HCT116 (cell line): Measurements from ENCODE around the gene VTI1A.

Experiments used
- CBX3 ChIP-seq: IDR thresholded peaks from 2 replicates; pipeline ENCODE4 v1.6.1; 2012; ENCODE audit warnings: low read depth
- EZH2 ChIP-seq: fragments of 200-600 bp; sonication (generic); IDR thresholded peaks from 2 replicates; pipeline ENCODE4 v1.6.1; 2017; ENCODE audit warnings: antibody characterized with exemption, mixed run types
- JUND ChIP-seq: IDR thresholded peaks from 2 replicates; pipeline ENCODE4 v1.6.1; 2012
- POLR2AphosphoS5 ChIP-seq: IDR thresholded peaks from 2 replicates; pipeline ENCODE4 v1.6.1; 2011; ENCODE audit warnings: mild to moderate bottlenecking, low read depth, low read length, moderate library complexity
- RAD21 ChIP-seq: IDR thresholded peaks from 2 replicates; pipeline ENCODE4 v1.6.1; 2012; ENCODE audit warnings: low read depth, mild to moderate bottlenecking
- SIN3A ChIP-seq: IDR thresholded peaks from 2 replicates; pipeline ENCODE4 v1.6.1; 2012; ENCODE audit warnings: low read depth
- SP1 ChIP-seq: IDR thresholded peaks from 2 replicates; pipeline ENCODE4 v1.6.1; 2012; ENCODE audit warnings: low read depth
- TCF7L2 ChIP-seq: IDR thresholded peaks from 2 replicates; pipeline ENCODE4 v1.7.0; 2011; ENCODE audit warnings: borderline replicate concordance, inconsistent platforms; ENCODE audit not compliant: insufficient read depth, insufficient read length; ENCODE audit errors: extremely low read depth
- ZFX ChIP-seq: fragments of 450-650 bp; IDR thresholded peaks from 2 replicates; pipeline ENCODE4 v1.6.1; 2017
- TF ChIP-seq, protein P1 (sequence below), 3 experiments: fragments of 200-600 bp in 1 of 3; sonication (generic) in 1 of 3; IDR thresholded peaks in 2 of 3; conservative IDR thresholded peaks in 1 of 3; 2 replicates each; pipeline ENCODE4 v1.5.1; 2012 to 2017; ENCODE audit warnings: low read depth in 2 of 3, low read length in 2 of 3, antibody characterized with exemption in 1 of 3, borderline replicate concordance in 1 of 3, control low read depth in 1 of 3, mild to moderate bottlenecking in 1 of 3, mixed read lengths in 1 of 3, mixed run types in 1 of 3, moderate library complexity in 1 of 3; ENCODE audit not compliant: insufficient read depth in 1 of 3
- TF ChIP-seq, protein P2 (sequence below): IDR thresholded peaks from 2 replicates; pipeline ENCODE4 v1.6.1; 2012
- TF ChIP-seq, protein P3 (sequence below): IDR thresholded peaks from 2 replicates; pipeline ENCODE4 v1.6.1; 2012; ENCODE audit warnings: low read depth

DNA sequence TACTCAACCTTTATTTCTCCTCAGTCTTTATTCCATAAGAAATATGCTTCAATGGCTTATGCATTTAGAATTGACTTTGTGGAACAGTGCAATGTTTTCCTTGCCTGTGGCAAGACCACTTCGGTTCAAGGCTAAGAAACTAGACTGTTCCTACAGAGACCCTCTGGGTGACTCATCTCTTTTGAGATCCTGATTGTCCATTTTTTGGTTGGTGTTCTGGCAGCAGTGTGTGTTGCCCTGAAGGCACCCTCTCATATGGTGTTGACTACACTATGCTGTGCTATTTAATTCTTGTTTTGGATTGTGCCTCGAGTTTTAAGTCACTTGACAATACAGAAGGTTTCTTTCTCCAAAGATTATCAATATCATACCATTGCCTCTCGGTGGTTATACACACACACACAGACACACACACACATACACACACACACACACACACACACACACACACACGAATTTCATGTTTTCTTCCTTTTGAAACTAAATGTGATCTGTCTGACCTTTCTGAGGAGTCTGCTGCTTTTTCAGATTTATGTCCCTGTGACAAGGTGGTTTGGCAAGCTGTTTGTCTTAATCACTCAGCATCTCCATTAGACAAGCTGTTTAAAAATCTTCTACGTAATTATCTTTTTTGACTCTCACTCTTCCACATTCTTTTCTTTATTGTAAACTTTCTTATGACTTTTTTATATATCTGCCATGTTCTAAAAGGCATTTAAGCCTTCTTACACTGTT lies 187.2 kb downstream of the VTI1A start:
- TF ChIP-seq TCF7L2 (no peak), POLR2AphosphoS5 (no peak), ZFX (no peak), EZH2 (no peak), SP1 (no peak), CBX3 (no peak), SIN3A (no peak), RAD21 (no peak), JUND (no peak)
- TF ChIP-seq, protein P1, sequence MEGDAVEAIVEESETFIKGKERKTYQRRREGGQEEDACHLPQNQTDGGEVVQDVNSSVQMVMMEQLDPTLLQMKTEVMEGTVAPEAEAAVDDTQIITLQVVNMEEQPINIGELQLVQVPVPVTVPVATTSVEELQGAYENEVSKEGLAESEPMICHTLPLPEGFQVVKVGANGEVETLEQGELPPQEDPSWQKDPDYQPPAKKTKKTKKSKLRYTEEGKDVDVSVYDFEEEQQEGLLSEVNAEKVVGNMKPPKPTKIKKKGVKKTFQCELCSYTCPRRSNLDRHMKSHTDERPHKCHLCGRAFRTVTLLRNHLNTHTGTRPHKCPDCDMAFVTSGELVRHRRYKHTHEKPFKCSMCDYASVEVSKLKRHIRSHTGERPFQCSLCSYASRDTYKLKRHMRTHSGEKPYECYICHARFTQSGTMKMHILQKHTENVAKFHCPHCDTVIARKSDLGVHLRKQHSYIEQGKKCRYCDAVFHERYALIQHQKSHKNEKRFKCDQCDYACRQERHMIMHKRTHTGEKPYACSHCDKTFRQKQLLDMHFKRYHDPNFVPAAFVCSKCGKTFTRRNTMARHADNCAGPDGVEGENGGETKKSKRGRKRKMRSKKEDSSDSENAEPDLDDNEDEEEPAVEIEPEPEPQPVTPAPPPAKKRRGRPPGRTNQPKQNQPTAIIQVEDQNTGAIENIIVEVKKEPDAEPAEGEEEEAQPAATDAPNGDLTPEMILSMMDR (IDR thresholded peaks at IDR 0.05 in 2 of 3, conservative IDR thresholded peaks at IDR 0.05 in 1 of 3; ENCODE audit: borderline replicate concordance in 1 of 3, insufficient read depth in 1 of 3, low read depth in 2 of 3, low read length in 2 of 3) = no peak
- TF ChIP-seq, protein P2, sequence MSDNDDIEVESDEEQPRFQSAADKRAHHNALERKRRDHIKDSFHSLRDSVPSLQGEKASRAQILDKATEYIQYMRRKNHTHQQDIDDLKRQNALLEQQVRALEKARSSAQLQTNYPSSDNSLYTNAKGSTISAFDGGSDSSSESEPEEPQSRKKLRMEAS = no peak
- TF ChIP-seq, protein P3, sequence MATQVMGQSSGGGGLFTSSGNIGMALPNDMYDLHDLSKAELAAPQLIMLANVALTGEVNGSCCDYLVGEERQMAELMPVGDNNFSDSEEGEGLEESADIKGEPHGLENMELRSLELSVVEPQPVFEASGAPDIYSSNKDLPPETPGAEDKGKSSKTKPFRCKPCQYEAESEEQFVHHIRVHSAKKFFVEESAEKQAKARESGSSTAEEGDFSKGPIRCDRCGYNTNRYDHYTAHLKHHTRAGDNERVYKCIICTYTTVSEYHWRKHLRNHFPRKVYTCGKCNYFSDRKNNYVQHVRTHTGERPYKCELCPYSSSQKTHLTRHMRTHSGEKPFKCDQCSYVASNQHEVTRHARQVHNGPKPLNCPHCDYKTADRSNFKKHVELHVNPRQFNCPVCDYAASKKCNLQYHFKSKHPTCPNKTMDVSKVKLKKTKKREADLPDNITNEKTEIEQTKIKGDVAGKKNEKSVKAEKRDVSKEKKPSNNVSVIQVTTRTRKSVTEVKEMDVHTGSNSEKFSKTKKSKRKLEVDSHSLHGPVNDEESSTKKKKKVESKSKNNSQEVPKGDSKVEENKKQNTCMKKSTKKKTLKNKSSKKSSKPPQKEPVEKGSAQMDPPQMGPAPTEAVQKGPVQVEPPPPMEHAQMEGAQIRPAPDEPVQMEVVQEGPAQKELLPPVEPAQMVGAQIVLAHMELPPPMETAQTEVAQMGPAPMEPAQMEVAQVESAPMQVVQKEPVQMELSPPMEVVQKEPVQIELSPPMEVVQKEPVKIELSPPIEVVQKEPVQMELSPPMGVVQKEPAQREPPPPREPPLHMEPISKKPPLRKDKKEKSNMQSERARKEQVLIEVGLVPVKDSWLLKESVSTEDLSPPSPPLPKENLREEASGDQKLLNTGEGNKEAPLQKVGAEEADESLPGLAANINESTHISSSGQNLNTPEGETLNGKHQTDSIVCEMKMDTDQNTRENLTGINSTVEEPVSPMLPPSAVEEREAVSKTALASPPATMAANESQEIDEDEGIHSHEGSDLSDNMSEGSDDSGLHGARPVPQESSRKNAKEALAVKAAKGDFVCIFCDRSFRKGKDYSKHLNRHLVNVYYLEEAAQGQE = no peak
